Panc1 (cell line): ENCODE data around the gene SLC22A3. TPM values are rescaled to one million over a fixed set of nuclear protein-coding genes. Genes with fewer than 3 reads are reported as not detected.

Experiments used
- ATAC-seq: fragments of 200-7000 bp; cut with Tn5 transposase; 2 replicates; pipeline ENCODE4 v1.9.1; 2020; ENCODE audit warnings: mild to moderate bottlenecking, moderate library complexity
- BruUV-seq: library from RNA; stranded (reverse); fragments of 400-500 nt; replicated peaks from 2 replicates; lab custom pipeline; 2021; lab: Mats Ljungman, UMichigan
- CTCF ChIA-PET: fragments of 300-600 bp; sonication (Branson Sonifier 250); formaldehyde crosslinking; loops from one replicate; lab custom pipeline; 2022; ENCODE audit warnings: antibody characterized with exemption; lab: Charles Lee
- POLR2A ChIA-PET: fragments of 300-600 bp; sonication (Branson Sonifier 250); formaldehyde crosslinking; loops from one replicate; lab custom pipeline; 2022; ENCODE audit warnings: antibody characterized with exemption; lab: Charles Lee
- DNase-seq: peaks from one replicate; pipeline ENCODE4 v3.0.0-alpha.2; 2010; ENCODE audit warnings: low read depth, low spot score
- H3K27ac ChIP-seq: 2 replicates; pipeline ENCODE4 v1.5.1; 2011; ENCODE audit warnings: mild to moderate bottlenecking, low read length, inconsistent platforms
- H3K27me3 ChIP-seq: fragments of 200-500 bp; sonication (Bioruptor generic); 2 replicates; pipeline ENCODE4 v1.6.0; 2014; ENCODE audit warnings: low read length, inconsistent platforms; ENCODE audit not compliant: control insufficient read depth, insufficient read depth
- H3K36me3 ChIP-seq: fragments of 200-500 bp; sonication (Bioruptor generic); 2 replicates; pipeline ENCODE4 v1.5.1; 2014; ENCODE audit warnings: inconsistent platforms, mild to moderate bottlenecking, low read length, moderate library complexity; ENCODE audit not compliant: control insufficient read depth, insufficient read depth
- H3K4me1 ChIP-seq: 2 replicates; pipeline ENCODE4 v1.5.1; 2011; ENCODE audit warnings: inconsistent platforms, mild to moderate bottlenecking, low read length, moderate library complexity; ENCODE audit not compliant: control insufficient read depth, insufficient read depth
- H3K4me3 ChIP-seq, 2 experiments: 2 replicates each; pipeline ENCODE4 v1.5.1; 2011 to 2012; ENCODE audit warnings: low read depth in 2 of 2, low read length in 2 of 2, mild to moderate bottlenecking in 2 of 2, inconsistent platforms in 1 of 2, moderate library complexity in 1 of 2
- H3K9me3 ChIP-seq: fragments of 200-500 bp; sonication (Bioruptor generic); 2 replicates; pipeline ENCODE4 v1.5.1; 2014; ENCODE audit warnings: low read depth, mild to moderate bottlenecking, inconsistent platforms, low read length, moderate library complexity; ENCODE audit not compliant: control insufficient read depth, insufficient read depth
- CTCF ChIP-seq: fragments of 450-650 bp; IDR thresholded peaks from 2 replicates; pipeline ENCODE4 v1.5.1; 2017; ENCODE audit warnings: mild to moderate bottlenecking
- POLR2AphosphoS5 ChIP-seq: IDR thresholded peaks from 2 replicates; pipeline ENCODE4 v1.6.1; 2012; ENCODE audit warnings: mild to moderate bottlenecking, low read depth, low read length, moderate library complexity
- REST ChIP-seq, 2 experiments: IDR thresholded peaks; 2 replicates each; pipeline ENCODE4 v1.6.1; 2011 to 2012; ENCODE audit warnings: low read depth in 2 of 2, control low read depth in 1 of 2, low read length in 1 of 2, mild to moderate bottlenecking in 1 of 2, moderate library complexity in 1 of 2; ENCODE audit not compliant: insufficient read depth in 1 of 2
- SIN3A ChIP-seq: IDR thresholded peaks from 2 replicates; pipeline ENCODE4 v1.6.1; 2012; ENCODE audit warnings: low read depth, mild to moderate bottlenecking, low read length, moderate library complexity, borderline replicate concordance; ENCODE audit not compliant: insufficient read depth
- TCF7L2 ChIP-seq: IDR thresholded peaks from 2 replicates; pipeline ENCODE4 v1.6.1; 2011; ENCODE audit warnings: mild to moderate bottlenecking, low read depth, low read length, inconsistent platforms
- in situ Hi-C: cut with HindIII; loops from 2 replicates; pipeline ENCODE4 v1.10.0; 2016; ENCODE audit warnings: low sequenced_read_pairs, low pct_unique_long_range_greater_than_20kb
- intact Hi-C: fragments of 100-400 bp; cut with micrococcal nuclease; formaldehyde crosslinking; loops from one replicate; pipeline ENCODE4 v1.10.0; 2022; ENCODE audit not compliant: unreplicated experiment
- total RNA-seq: library from RNA; stranded (reverse); gene quantifications from one replicate; pipeline ENCODE4 v1.2.1, GENCODE V29; 2021; ENCODE audit not compliant: unreplicated experiment

SLC22A3 gene
- total RNA-seq, 1 experiment from 2014 or later = not detected

DNA sequence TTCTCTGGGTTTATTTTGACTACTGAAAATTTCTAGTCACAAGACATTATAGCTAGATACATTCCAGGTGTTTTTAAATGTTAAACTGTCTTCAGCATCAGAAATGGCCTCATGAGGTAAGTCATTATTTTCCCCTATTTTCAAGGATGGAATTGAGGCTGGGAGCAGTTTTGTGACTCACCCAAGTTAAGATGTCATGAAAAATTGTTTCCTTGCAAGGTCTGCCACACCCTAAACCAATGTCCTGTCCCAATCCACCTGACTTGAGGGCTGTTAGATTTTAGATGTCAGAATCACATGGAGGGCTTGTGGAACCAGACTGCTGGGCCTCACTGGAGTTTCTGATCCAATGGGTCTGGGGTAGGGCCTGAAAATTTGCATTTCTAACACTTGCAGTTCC, 16.9 kb downstream of the SLC22A3 start:
- no peaks in the 10 kb centered on the region for H3K4me1 ChIP-seq
- H3K4me3 ChIP-seq = no peak overlapping the region
- H3K36me3 ChIP-seq = no peaks in the 10 kb centered on the region
- in situ Hi-C loops (no loop called here), intact Hi-C loops (no loop called here)
- no peak overlapping the region for H3K27ac ChIP-seq
- no TSS peak for BruUV-seq
- CTCF ChIA-PET = no interaction called here
- TF ChIP-seq POLR2AphosphoS5 = no peak
- no peak for TF ChIP-seq REST (IDR thresholded peaks at IDR 0.05; ENCODE audit: insufficient read depth in 1 of 2, low read depth in 2 of 2, low read length in 1 of 2)
- TF ChIP-seq TCF7L2 = no peak
- no peak for TF ChIP-seq SIN3A
- TF ChIP-seq CTCF = no peak
- POLR2A ChIA-PET = no interaction called here
- DNase-seq (no peak), ATAC-seq (no peak)
- no peaks in the 10 kb centered on the region; the same call in 1 of the 2 replicates for H3K27me3 ChIP-seq
- H3K9me3 ChIP-seq = no peaks in the 10 kb centered on the region

DNA sequence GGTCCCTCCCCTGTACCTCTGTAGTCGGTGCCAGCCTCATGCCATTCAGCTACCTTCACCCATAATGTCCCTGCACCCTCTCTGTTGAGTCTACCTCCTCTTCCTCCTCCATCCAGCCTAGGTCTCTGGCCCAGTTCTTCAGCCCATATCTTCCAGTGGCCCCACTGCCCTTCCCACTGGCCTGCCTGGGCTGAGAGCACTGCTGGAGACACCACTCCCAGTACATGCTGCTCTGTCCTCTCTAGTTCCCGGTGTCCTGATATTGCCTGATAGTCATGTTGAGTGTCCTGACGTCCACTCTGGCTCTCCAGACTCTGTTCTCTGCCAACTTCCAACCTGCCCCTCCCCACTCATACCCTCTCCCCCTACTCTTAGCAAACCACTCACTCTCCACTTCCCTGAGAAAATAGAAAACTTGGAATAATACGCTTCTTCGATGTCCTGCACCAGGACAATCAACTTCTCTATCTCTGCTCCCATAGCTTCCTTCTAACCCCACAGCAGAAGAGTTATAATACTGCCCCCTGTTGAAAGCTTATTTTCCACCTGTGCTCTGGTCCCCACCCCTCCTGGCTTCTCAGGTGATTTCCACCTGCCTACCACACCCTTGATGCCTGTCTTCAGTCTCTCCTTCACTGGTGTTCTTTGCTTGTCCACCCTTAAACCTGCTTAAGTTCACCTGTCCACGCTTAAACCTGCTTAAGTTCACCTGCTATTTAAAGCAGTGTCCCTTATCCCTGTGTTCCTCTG, 19.8 kb downstream of the SLC22A3 start:
- DNase-seq (no peak), ATAC-seq (no peak)
- BruUV-seq = no TSS peak
- intact Hi-C loops (no loop called here), in situ Hi-C loops (no loop called here)
- H3K9me3 ChIP-seq = no peaks in the 10 kb centered on the region
- no peaks in the 10 kb centered on the region for H3K27me3 ChIP-seq
- H3K4me3 ChIP-seq = no peak overlapping the region
- POLR2A ChIA-PET = no interaction called here
- CTCF ChIA-PET = no interaction called here
- H3K27ac ChIP-seq = no peak overlapping the region
- H3K36me3 ChIP-seq = no peaks in the 10 kb centered on the region
- H3K4me1 ChIP-seq = no peaks in the 10 kb centered on the region
- no peak for TF ChIP-seq REST (IDR thresholded peaks at IDR 0.05; ENCODE audit: insufficient read depth in 1 of 2, low read depth in 2 of 2, low read length in 1 of 2)
- TF ChIP-seq CTCF = no peak
- TF ChIP-seq SIN3A = no peak
- no peak for TF ChIP-seq POLR2AphosphoS5
- TF ChIP-seq TCF7L2 = no peak
